Testis (tissue), 2 donors: ENCODE results near the gene RPA1.

Experiments used
- POLR2A ChIP-seq: fragments of 450-650 bp; IDR thresholded peaks from one replicate; pipeline ENCODE4 v1.6.1; 2017; ENCODE audit warnings: antibody characterized with exemption, mild to moderate bottlenecking, moderate library complexity
- TF ChIP-seq, protein P1 (sequence below), 3 experiments: fragments of 450-650 bp in 2 of 3; fragments of 200-600 bp in 1 of 3; sonication (generic) in 1 of 3; IDR thresholded peaks; one replicate each; pipeline ENCODE4 v1.5.1; 2016 to 2019; ENCODE audit warnings: antibody characterized with exemption in 3 of 3, mild to moderate bottlenecking in 2 of 3, moderate library complexity in 1 of 3

DNA sequence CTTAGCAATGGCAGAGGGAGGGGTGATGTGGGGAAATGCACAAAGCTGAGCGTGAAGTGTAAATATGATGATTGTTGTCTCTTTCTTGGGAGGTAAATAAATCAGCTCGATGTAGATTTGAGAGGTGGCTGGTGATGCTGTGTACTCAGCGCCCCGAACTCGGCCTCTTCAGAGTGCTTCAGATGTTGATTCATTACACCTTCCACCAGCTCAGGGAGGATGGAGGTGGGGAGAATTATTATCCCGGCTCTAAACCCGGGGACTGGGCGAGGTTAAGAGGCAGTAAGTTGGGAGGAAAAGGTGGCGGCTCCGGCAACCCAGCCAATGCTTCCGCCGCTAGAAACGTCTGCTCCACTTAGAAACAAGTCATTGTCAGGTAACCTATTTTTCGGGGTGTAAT is 86.5 kb downstream of the RPA1 start:
- TF ChIP-seq, protein P1, sequence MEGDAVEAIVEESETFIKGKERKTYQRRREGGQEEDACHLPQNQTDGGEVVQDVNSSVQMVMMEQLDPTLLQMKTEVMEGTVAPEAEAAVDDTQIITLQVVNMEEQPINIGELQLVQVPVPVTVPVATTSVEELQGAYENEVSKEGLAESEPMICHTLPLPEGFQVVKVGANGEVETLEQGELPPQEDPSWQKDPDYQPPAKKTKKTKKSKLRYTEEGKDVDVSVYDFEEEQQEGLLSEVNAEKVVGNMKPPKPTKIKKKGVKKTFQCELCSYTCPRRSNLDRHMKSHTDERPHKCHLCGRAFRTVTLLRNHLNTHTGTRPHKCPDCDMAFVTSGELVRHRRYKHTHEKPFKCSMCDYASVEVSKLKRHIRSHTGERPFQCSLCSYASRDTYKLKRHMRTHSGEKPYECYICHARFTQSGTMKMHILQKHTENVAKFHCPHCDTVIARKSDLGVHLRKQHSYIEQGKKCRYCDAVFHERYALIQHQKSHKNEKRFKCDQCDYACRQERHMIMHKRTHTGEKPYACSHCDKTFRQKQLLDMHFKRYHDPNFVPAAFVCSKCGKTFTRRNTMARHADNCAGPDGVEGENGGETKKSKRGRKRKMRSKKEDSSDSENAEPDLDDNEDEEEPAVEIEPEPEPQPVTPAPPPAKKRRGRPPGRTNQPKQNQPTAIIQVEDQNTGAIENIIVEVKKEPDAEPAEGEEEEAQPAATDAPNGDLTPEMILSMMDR (IDR thresholded peaks at IDR 0.05), result no peak
- no peak for TF ChIP-seq POLR2A
